Endothelial cell of umbilical vein (primary cell): ENCODE results near the gene ADGRB2. TPM values are rescaled to one million over a fixed set of nuclear protein-coding genes. Genes with fewer than 3 reads are reported as not detected.

Experiments used
- BruUV-seq: library from RNA; stranded (reverse); fragments of 400-500 nt; replicated peaks from 2 replicates; lab custom pipeline; 2021; lab: Mats Ljungman, UMichigan
- CTCF ChIA-PET: fragments of 300-600, 350-600 bp; sonication (Branson Sonifier 250); formaldehyde crosslinking; loops from one replicate; lab custom pipeline; 2021; ENCODE audit warnings: antibody characterized with exemption, inconsistent platforms; lab: Charles Lee
- POLR2A ChIA-PET: fragments of 300-600, 350-600 bp; sonication (Branson Sonifier 250); formaldehyde crosslinking; loops from one replicate; lab custom pipeline; 2021; ENCODE audit warnings: antibody characterized with exemption, inconsistent platforms; lab: Charles Lee
- DNase-seq: peaks from one replicate; pipeline ENCODE4 v3.0.0-alpha.2; 2011; ENCODE audit warnings: low read depth, low spot score
- FAIRE-seq: peaks from 2 replicates; lab custom pipeline; 2011; peaks lifted over from hg19 to GRCh38; lab: Jason Lieb, UNC
- H2AFZ ChIP-seq: 2 replicates; pipeline ENCODE4 v1.6.0; 2012; ENCODE audit warnings: low read depth, low read length, control low read depth, inconsistent platforms
- H3K27ac ChIP-seq: 2 replicates; pipeline ENCODE4 v1.5.1; 2011; ENCODE audit warnings: low read depth, mild to moderate bottlenecking, control low read depth, low read length, moderate library complexity; ENCODE audit not compliant: insufficient read depth
- H3K27me3 ChIP-seq, 2 experiments: 2 replicates each; pipeline versions ENCODE4 v1.6.0 to v1.6.1; 2011; ENCODE audit warnings: low read length in 2 of 2, mixed read lengths in 1 of 2; ENCODE audit not compliant: control insufficient read depth in 2 of 2, insufficient read depth in 2 of 2
- H3K36me3 ChIP-seq, 2 experiments: 2 replicates in 1 of 2; 3 replicates in 1 of 2; pipeline ENCODE4 v1.5.1; 2011; ENCODE audit warnings: low read length in 2 of 2, mild to moderate bottlenecking in 1 of 2, moderate library complexity in 1 of 2; ENCODE audit not compliant: control insufficient read depth in 2 of 2, insufficient read depth in 2 of 2; ENCODE audit errors: extremely low read depth in 1 of 2
- H3K4me1 ChIP-seq: 3 replicates; pipeline ENCODE4 v1.5.1; 2011; ENCODE audit warnings: mild to moderate bottlenecking, low read length; ENCODE audit not compliant: control insufficient read depth, insufficient read depth; ENCODE audit errors: extremely low read depth
- H3K4me2 ChIP-seq: 2 replicates; pipeline ENCODE4 v1.6.1; 2011; ENCODE audit warnings: low read length, control low read depth, mixed read lengths; ENCODE audit not compliant: insufficient read depth
- H3K4me3 ChIP-seq, 3 experiments: fragments of 200-600 bp in 1 of 3; sonication (generic), shearing (Covaris generic) in 1 of 3; replicated peaks in 1 of 3; 2 replicates each; pipeline ENCODE4 v1.5.1; 2011 to 2016; ENCODE audit warnings: control low read depth in 3 of 3, low read length in 3 of 3, mild to moderate bottlenecking in 2 of 3, inconsistent platforms in 1 of 3, low read depth in 1 of 3, moderate library complexity in 1 of 3; ENCODE audit not compliant: insufficient read depth in 1 of 3
- H3K79me2 ChIP-seq: 2 replicates; pipeline ENCODE4 v1.6.0; 2012; ENCODE audit warnings: low read length, inconsistent platforms; ENCODE audit not compliant: control insufficient read depth, insufficient read depth
- H3K9ac ChIP-seq: replicated peaks from 2 replicates; pipeline ENCODE3; 2011; ENCODE audit warnings: low read length, control low read depth; ENCODE audit not compliant: insufficient read depth; ENCODE audit errors: extremely low read depth
- H3K9me1 ChIP-seq: replicated peaks from 3 replicates; pipeline ENCODE4 v1.6.0; 2011; ENCODE audit warnings: mild to moderate bottlenecking, low read length; ENCODE audit not compliant: control insufficient read depth, insufficient read depth; ENCODE audit errors: extremely low read depth
- H3K9me3 ChIP-seq: replicated peaks from 2 replicates; pipeline ENCODE4 v1.5.1; 2012; ENCODE audit warnings: low read length, inconsistent platforms; ENCODE audit not compliant: control insufficient read depth, insufficient read depth
- H4K20me1 ChIP-seq: replicated peaks from 2 replicates; pipeline ENCODE3; 2011; ENCODE audit warnings: mild to moderate bottlenecking, low read length; ENCODE audit not compliant: control insufficient read depth, insufficient read depth; ENCODE audit errors: extremely low read depth
- CTCF ChIP-seq, 2 donors: IDR thresholded peaks; 1 replicate in 1 of 2; 2 replicates in 1 of 2; pipeline ENCODE4 v1.5.1; 2011; ENCODE audit warnings: low read length in 2 of 2, mild to moderate bottlenecking in 2 of 2, moderate library complexity in 2 of 2, control low read depth in 1 of 2, inconsistent platforms in 1 of 2, low read depth in 1 of 2; ENCODE audit not compliant: insufficient read depth in 1 of 2; ENCODE audit errors: extremely low read depth in 1 of 2
- EZH2 ChIP-seq: IDR thresholded peaks from 2 replicates; pipeline ENCODE4 v1.6.1; 2012; ENCODE audit warnings: borderline replicate concordance, low read depth, mild to moderate bottlenecking, moderate library complexity, low read length, inconsistent platforms; ENCODE audit not compliant: severe bottlenecking
- GATA2 ChIP-seq: IDR thresholded peaks from 2 replicates; pipeline ENCODE4 v1.7.0; 2011; ENCODE audit warnings: low read depth, mild to moderate bottlenecking, moderate library complexity, mixed read lengths, low read length; ENCODE audit not compliant: insufficient read length, insufficient read depth
- JUN ChIP-seq: IDR thresholded peaks from 2 replicates; pipeline ENCODE4 v1.6.1; 2011; ENCODE audit warnings: borderline replicate concordance, low read depth; ENCODE audit not compliant: insufficient read length, insufficient read depth
- MYC ChIP-seq: IDR thresholded peaks from one replicate; pipeline ENCODE4 v1.6.1; 2011; ENCODE audit warnings: mild to moderate bottlenecking, low read depth, low read length
- POLR2AphosphoS5 ChIP-seq: IDR thresholded peaks from 2 replicates; pipeline ENCODE4 v1.6.1; 2012; ENCODE audit warnings: low read depth, mild to moderate bottlenecking, control low read depth, low read length, moderate library complexity; ENCODE audit not compliant: insufficient read depth
- dilution Hi-C: fragments of 300-500 bp; cut with MboI; formaldehyde crosslinking; loops from one replicate; pipeline ENCODE4 v1.15.0; 2019; ENCODE audit warnings: low sequenced_read_pairs; ENCODE audit not compliant: extremely low pct_ligation_motif_present
- intact Hi-C: fragments of 100-400 bp; cut with micrococcal nuclease; formaldehyde crosslinking; loops from one replicate; pipeline ENCODE4 v1.10.0; 2022
- polyA plus RNA-seq, 4 experiments: library from polyadenylated mRNA; depleted of rRNA in 3 of 4; stranded (reverse) in 3 of 4; unstranded in 1 of 4; fragments of >200 nt; gene quantifications; 2 replicates each; pipeline versions ENCODE4 v1.2.1 to v1.2.3, GENCODE V29; 2011 to 2012; ENCODE audit warnings: missing spikeins in 1 of 4
- total RNA-seq: library from RNA; stranded (reverse); gene quantifications from 2 replicates; pipeline ENCODE4 v1.2.3, GENCODE V29; 2021

Gene ADGRB2
- total and polyA plus RNA-seq, 2 donors (not counting 3 experiments of a cell fraction or from before 2014, with no cell fraction given) = 1.3 to 1.5 TPM

DNA sequence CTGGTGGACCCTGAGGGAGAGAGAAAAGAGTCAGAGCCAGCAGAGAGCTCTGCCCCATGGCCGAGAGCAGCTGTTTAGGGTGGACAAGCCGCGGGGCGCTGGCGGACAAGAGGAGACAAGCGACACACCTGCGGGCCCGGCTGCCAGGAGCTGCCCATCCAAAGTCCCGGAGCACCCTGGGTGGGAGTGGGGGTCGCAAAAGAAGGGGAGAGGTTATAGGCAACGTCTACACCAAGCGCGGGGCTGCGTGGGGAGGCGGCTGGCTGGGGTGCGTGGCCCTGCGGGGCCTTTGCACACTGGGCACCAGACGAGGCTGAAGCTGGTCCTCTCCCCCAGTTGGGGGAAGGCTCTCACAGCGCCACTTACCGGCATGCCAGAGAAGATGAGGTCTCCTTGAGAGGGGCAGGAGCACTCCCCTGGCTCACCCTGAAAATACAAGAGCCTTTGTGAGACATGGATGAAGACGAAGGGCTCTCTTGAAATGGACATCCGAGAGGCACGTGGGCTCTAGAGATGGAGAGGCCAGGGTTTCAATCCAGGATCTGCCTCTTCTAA lies 84.4 kb downstream of the ADGRB2 start:
- intact Hi-C loops = no loop called here
- ChIA-PET CTCF (interaction anchor here (0.6 to 1.5 kb wide), 4 partner anchors 9 to 109 kb away, joined by 3 to 5 read pairs (median 4); no protein-coding TSS in a partner anchor), POLR2A (no interaction called here)
- dilution Hi-C loops = no loop called here
- H3K27me3 ChIP-seq = no peaks in the 10 kb centered on the region
- peaks cover 19% of the 10 kb centered on the region for H3K4me1 ChIP-seq
- no peak overlapping the region for H3K4me3 ChIP-seq
- H3K36me3 ChIP-seq = no peaks in the 10 kb centered on the region
- no peaks in the 10 kb centered on the region for H3K9me1 ChIP-seq
- H3K27ac ChIP-seq = no peak overlapping the region
- H3K4me2 ChIP-seq = no peak overlapping the region
- H3K79me2 ChIP-seq = no peaks in the 10 kb centered on the region
- DNase-seq = no peak
- BruUV-seq = no TSS peak
- H4K20me1 ChIP-seq = no peaks in the 10 kb centered on the region
- no peak for TF ChIP-seq JUN
- TF ChIP-seq POLR2AphosphoS5 = no peak
- TF ChIP-seq CTCF (IDR thresholded peaks at IDR 0.05; ENCODE audit: extremely low read depth in 1 of 2, insufficient read depth in 1 of 2, low read depth in 1 of 2, low read length in 2 of 2) = no peak
- TF ChIP-seq GATA2 = no peak
- TF ChIP-seq MYC = no peak
- TF ChIP-seq EZH2 = no peak
- H3K9me3 ChIP-seq = no peaks in the 10 kb centered on the region
- FAIRE-seq = no peak
- no peak overlapping the region for H3K9ac ChIP-seq
- H2AFZ ChIP-seq = no peak overlapping the region
